ENCODE results near the gene FRY.

FRY gene

GRCh38 chr13:32200741-32201140 lies 169.2 kb downstream of the FRY start:
- H3K9ac ChIP-seq (ENCODE audit: low read length) = no peak overlapping the region
- no peaks in the 10 kb centered on the region for H3K4me1 ChIP-seq (ENCODE audit: control insufficient read depth, insufficient read depth, low read length)
- H3K27ac ChIP-seq (ENCODE audit: low read depth, low read length) = no peak overlapping the region

GRCh38 chr13:32201809-32202208 lies 170.2 kb downstream of the FRY start:
- Histone ChIP-seq H3K36me3 (ENCODE audit: control insufficient read depth, insufficient read depth, low read length) (no peaks in the 10 kb centered on the region), H3K9me3 (ENCODE audit: control insufficient read depth, insufficient read depth, low read depth, low read length) (no peaks in the 10 kb centered on the region), H3K27me3 (ENCODE audit: control insufficient read depth, insufficient read depth, low read length) (no peaks in the 10 kb centered on the region), H3K9ac (ENCODE audit: low read length) (no peak overlapping the region), H3K4me3 (ENCODE audit: low read depth, low read length) (no peak overlapping the region), H3K4me1 (ENCODE audit: control insufficient read depth, insufficient read depth, low read length) (no peaks in the 10 kb centered on the region), H3K27ac (ENCODE audit: low read depth, low read length) (no peak overlapping the region)

More at GRCh38 chr13:32200741-32201140, 169.2 kb downstream of the FRY start:
- no peak overlapping the region for H3K4me3 ChIP-seq (ENCODE audit: low read depth, low read length)
- H3K9me3 ChIP-seq (ENCODE audit: control insufficient read depth, insufficient read depth, low read depth, low read length) = no peaks in the 10 kb centered on the region
- no peaks in the 10 kb centered on the region for H3K36me3 ChIP-seq (ENCODE audit: control insufficient read depth, insufficient read depth, low read length)
- H3K27me3 ChIP-seq (ENCODE audit: control insufficient read depth, insufficient read depth, low read length) = no peaks in the 10 kb centered on the region

- Histone ChIP-seq H3K27ac (ENCODE audit: low read depth, low read length) (no peak overlapping the region), H3K36me3 (ENCODE audit: control insufficient read depth, insufficient read depth, low read length) (no peaks in the 10 kb centered on the region), H3K9me3 (ENCODE audit: control insufficient read depth, insufficient read depth, low read depth, low read length) (no peaks in the 10 kb centered on the region), H3K27me3 (ENCODE audit: control insufficient read depth, insufficient read depth, low read length) (no peaks in the 10 kb centered on the region), H3K4me3 (ENCODE audit: low read depth, low read length) (no peak overlapping the region), H3K9ac (ENCODE audit: low read length) (no peak overlapping the region), H3K4me1 (ENCODE audit: control insufficient read depth, insufficient read depth, low read length) (no peaks in the 10 kb centered on the region)
Observed at GRCh38 chr13:32202268-32202667, 170.7 kb downstream of the FRY start.

DNA sequence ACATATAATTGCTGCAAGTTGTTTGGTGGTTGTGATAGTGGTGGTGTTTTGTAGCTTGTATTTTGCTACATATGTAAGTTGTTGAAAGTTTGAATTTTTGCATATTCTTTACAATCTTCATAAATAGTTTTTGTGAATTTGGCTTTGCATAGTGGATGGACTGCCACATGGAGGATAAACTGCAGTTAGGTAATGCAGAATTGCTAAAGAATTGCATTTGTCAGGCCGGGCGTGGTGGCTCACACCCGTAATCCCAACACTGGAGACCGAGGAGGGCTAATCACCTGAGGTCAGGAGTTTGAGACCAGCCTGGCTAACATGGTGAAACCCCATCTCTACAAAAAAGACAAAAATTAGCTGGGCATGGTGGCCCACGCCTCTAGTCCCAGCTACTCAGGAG lies 171.6 kb downstream of the FRY start:
- H3K9ac ChIP-seq (ENCODE audit: low read length) = no peak overlapping the region
- no peak overlapping the region for H3K4me3 ChIP-seq (ENCODE audit: low read depth, low read length)
- no peaks in the 10 kb centered on the region for H3K36me3 ChIP-seq (ENCODE audit: control insufficient read depth, insufficient read depth, low read length)
- H3K27me3 ChIP-seq (ENCODE audit: control insufficient read depth, insufficient read depth, low read length) = no peaks in the 10 kb centered on the region
- H3K4me1 ChIP-seq (ENCODE audit: control insufficient read depth, insufficient read depth, low read length) = no peaks in the 10 kb centered on the region
- H3K9me3 ChIP-seq (ENCODE audit: control insufficient read depth, insufficient read depth, low read depth, low read length) = no peaks in the 10 kb centered on the region
- no peak overlapping the region for H3K27ac ChIP-seq (ENCODE audit: low read depth, low read length)

GRCh38 chr13:32203736-32204135 lies 172.2 kb downstream of the FRY start:
- Histone ChIP-seq H3K9ac (ENCODE audit: low read length) (no peak overlapping the region), H3K27ac (ENCODE audit: low read depth, low read length) (no peak overlapping the region), H3K4me1 (ENCODE audit: control insufficient read depth, insufficient read depth, low read length) (no peaks in the 10 kb centered on the region), H3K36me3 (ENCODE audit: control insufficient read depth, insufficient read depth, low read length) (no peaks in the 10 kb centered on the region), H3K4me3 (ENCODE audit: low read depth, low read length) (no peak overlapping the region), H3K9me3 (ENCODE audit: control insufficient read depth, insufficient read depth, low read depth, low read length) (no peaks in the 10 kb centered on the region), H3K27me3 (ENCODE audit: control insufficient read depth, insufficient read depth, low read length) (no peaks in the 10 kb centered on the region)

- H3K27me3 ChIP-seq (ENCODE audit: control insufficient read depth, insufficient read depth, low read length) = no peaks in the 10 kb centered on the region
- no peaks in the 10 kb centered on the region for H3K9me3 ChIP-seq (ENCODE audit: control insufficient read depth, insufficient read depth, low read depth, low read length)
- no peaks in the 10 kb centered on the region for H3K4me1 ChIP-seq (ENCODE audit: control insufficient read depth, insufficient read depth, low read length)
- no peaks in the 10 kb centered on the region for H3K36me3 ChIP-seq (ENCODE audit: control insufficient read depth, insufficient read depth, low read length)
- H3K9ac ChIP-seq (ENCODE audit: low read length) = no peak overlapping the region
- H3K27ac ChIP-seq (ENCODE audit: low read depth, low read length) = no peak overlapping the region
- H3K4me3 ChIP-seq (ENCODE audit: low read depth, low read length) = no peak overlapping the region
Observed at GRCh38 chr13:32205431-32206096, 174.0 kb downstream of the FRY start.

- no peaks in the 10 kb centered on the region for H3K27me3 ChIP-seq (ENCODE audit: control insufficient read depth, insufficient read depth, low read length)
- H3K9me3 ChIP-seq (ENCODE audit: control insufficient read depth, insufficient read depth, low read depth, low read length) = no peaks in the 10 kb centered on the region
- H3K27ac ChIP-seq (ENCODE audit: low read depth, low read length) = no peak overlapping the region
- H3K36me3 ChIP-seq (ENCODE audit: control insufficient read depth, insufficient read depth, low read length) = no peaks in the 10 kb centered on the region
- H3K9ac ChIP-seq (ENCODE audit: low read length) = no peak overlapping the region
- H3K4me1 ChIP-seq (ENCODE audit: control insufficient read depth, insufficient read depth, low read length) = no peaks in the 10 kb centered on the region
- no peak overlapping the region for H3K4me3 ChIP-seq (ENCODE audit: low read depth, low read length)
Observed at GRCh38 chr13:32206097-32206740, 174.6 kb downstream of the FRY start.

GRCh38 chr13:32208860-32209259 lies 177.3 kb downstream of the FRY start:
- Histone ChIP-seq H3K27ac (ENCODE audit: low read depth, low read length) (no peak overlapping the region), H3K9me3 (ENCODE audit: control insufficient read depth, insufficient read depth, low read depth, low read length) (no peaks in the 10 kb centered on the region), H3K36me3 (ENCODE audit: control insufficient read depth, insufficient read depth, low read length) (no peaks in the 10 kb centered on the region), H3K4me1 (ENCODE audit: control insufficient read depth, insufficient read depth, low read length) (no peaks in the 10 kb centered on the region; the same call in 1 of the 2 replicates), H3K27me3 (ENCODE audit: control insufficient read depth, insufficient read depth, low read length) (no peaks in the 10 kb centered on the region), H3K9ac (ENCODE audit: low read length) (no peak overlapping the region), H3K4me3 (ENCODE audit: low read depth, low read length) (no peak overlapping the region)

DNA sequence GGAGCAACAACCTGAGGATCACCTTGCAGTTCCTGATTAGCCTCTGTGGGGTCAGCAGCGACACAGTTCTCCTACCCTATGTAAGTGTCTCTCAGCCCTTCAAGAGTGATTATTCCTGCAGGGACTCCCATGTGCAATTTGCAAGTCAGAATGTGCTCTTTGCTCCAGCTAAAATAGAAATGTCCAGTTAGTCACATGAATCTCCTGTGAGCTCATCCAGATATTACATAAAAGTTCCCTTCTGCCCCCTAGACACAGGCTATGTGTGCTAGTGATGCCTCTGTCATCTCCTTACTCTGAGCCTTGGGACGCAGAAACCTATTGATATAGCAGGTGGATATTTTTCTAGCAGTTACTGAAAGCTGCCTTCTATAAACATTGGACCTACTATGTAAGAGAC lies 178.1 kb downstream of the FRY start:
- Histone ChIP-seq H3K36me3 (ENCODE audit: control insufficient read depth, insufficient read depth, low read length) (no peaks in the 10 kb centered on the region), H3K27ac (ENCODE audit: low read depth, low read length) (no peak overlapping the region), H3K9me3 (ENCODE audit: control insufficient read depth, insufficient read depth, low read depth, low read length) (no peaks in the 10 kb centered on the region), H3K4me1 (ENCODE audit: control insufficient read depth, insufficient read depth, low read length) (no peaks in the 10 kb centered on the region; the same call in 1 of the 2 replicates), H3K4me3 (ENCODE audit: low read depth, low read length) (no peak overlapping the region), H3K27me3 (ENCODE audit: control insufficient read depth, insufficient read depth, low read length) (no peaks in the 10 kb centered on the region), H3K9ac (ENCODE audit: low read length) (no peak overlapping the region)

- no peaks in the 10 kb centered on the region; the same call in 1 of the 2 replicates for H3K4me1 ChIP-seq (ENCODE audit: control insufficient read depth, insufficient read depth, low read length)
- H3K9me3 ChIP-seq (ENCODE audit: control insufficient read depth, insufficient read depth, low read depth, low read length) = no peaks in the 10 kb centered on the region
- H3K36me3 ChIP-seq (ENCODE audit: control insufficient read depth, insufficient read depth, low read length) = no peaks in the 10 kb centered on the region
- no peak overlapping the region for H3K9ac ChIP-seq (ENCODE audit: low read length)
- no peak overlapping the region for H3K27ac ChIP-seq (ENCODE audit: low read depth, low read length)
- no peaks in the 10 kb centered on the region for H3K27me3 ChIP-seq (ENCODE audit: control insufficient read depth, insufficient read depth, low read length)
- no peak overlapping the region for H3K4me3 ChIP-seq (ENCODE audit: low read depth, low read length)
Observed at GRCh38 chr13:32210101-32210500, 178.5 kb downstream of the FRY start.

GRCh38 chr13:32211813-32212212 lies 180.2 kb downstream of the FRY start:
- Histone ChIP-seq H3K27ac (ENCODE audit: low read depth, low read length) (no peak overlapping the region), H3K9ac (ENCODE audit: low read length) (no peak overlapping the region), H3K4me1 (ENCODE audit: control insufficient read depth, insufficient read depth, low read length) (no peaks in the 10 kb centered on the region; the same call in 1 of the 2 replicates), H3K4me3 (ENCODE audit: low read depth, low read length) (no peak overlapping the region), H3K9me3 (ENCODE audit: control insufficient read depth, insufficient read depth, low read depth, low read length) (no peaks in the 10 kb centered on the region), H3K27me3 (ENCODE audit: control insufficient read depth, insufficient read depth, low read length) (no peaks in the 10 kb centered on the region), H3K36me3 (ENCODE audit: control insufficient read depth, insufficient read depth, low read length) (no peaks in the 10 kb centered on the region)
